Hypothalamus (tissue), 51 donors: ENCODE results near the gene KAZN.

ENCODE experiments used
- DNase-seq, 51 donors: peaks; one replicate each; lab custom pipeline; 2025; lab: John Stamatoyannopoulos, UW

Gene KAZN

GRCh38 chr1:14759843-14760242, 161.4 kb downstream of the KAZN start:
- no peak for DNase-seq

- no peak for DNase-seq
Observed at GRCh38 chr1:14760780-14761179, 162.3 kb downstream of the KAZN start.

DNA sequence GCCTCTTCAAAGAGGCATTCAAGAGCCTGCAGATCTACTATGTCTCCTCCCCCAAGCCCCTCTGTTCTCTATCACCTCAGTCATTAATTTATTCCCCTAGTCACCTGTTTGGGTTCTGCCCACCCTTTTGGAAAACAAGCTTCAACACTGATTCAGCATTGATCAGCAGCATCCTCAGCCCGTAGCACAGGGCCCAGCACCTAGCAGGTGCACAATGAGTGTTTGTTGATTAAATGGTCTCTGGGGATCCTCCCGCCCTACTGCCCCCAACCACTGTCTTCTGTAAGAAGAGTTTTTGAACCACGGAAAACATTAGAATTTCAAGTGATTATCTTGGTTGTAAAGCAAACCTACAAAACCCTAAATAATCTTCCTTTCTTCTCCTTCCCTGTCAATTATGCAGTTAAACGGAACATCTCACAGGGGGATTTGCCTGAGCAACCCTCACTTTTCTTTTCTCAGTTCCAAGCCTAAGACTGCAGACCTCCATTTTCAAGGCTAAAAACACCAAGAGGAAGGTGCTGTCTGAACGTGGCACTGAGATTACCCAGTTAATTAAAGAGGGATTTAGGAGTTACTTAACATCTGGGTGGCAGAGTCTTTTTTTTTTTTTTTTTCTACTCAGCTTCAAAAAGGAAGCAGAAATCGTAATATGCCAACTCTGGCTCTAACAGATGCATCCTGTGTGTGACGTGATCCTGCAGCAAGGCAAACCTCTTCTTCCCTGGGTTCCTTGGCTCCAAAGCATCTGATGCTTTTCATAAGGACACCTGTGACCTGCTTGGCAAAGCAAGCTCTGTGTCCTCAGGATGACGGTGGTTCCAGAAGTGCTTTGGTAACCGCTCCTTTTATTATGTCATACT, 163.0 kb downstream of the KAZN start:
- no peak for DNase-seq

DNA sequence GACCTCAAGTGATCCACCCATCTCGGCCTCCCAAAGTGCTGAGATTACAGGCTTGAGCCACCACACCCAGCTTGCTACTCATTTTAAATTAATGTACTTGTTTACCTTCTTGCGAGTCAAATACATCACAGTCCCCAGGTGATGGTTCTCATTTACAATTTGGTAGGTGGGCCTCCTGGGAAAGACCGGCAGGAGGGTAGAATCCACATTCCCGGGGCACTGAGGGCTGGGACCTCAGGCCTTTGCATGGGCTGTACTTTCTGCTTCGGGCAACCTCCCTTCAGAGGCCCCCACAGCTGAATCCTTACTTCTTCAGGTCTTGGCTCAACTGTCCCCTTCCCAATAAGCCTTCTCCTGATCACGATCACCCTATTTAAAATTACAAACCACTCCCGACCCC, 165.5 kb downstream of the KAZN start:
- DNase-seq: no peak

DNA sequence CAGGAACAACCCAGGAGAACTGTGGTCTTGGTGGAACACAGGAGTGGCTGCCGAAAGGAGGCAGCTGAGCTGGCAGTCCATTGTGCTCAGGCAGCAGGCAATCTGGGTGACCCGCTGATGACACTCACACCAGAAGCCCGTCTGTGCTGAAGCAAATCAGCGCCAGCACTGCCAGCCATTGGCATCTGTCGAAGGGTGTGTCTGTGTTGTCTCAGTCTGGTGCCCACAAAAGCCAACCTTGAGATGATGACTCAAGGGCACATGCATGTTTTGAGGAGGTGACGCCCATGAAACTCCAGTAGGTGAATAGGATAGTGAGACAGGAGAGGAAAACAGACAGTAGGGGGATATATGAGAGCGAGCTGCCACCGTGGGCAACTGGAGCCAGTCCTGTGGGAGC, 167.3 kb downstream of the KAZN start:
- no peak for DNase-seq

- no peak for DNase-seq
Observed at GRCh38 chr1:14767075-14767474, 168.6 kb downstream of the KAZN start.

- peak in 1 of 51 donors; percentile 14 for DNase-seq
Observed at GRCh38 chr1:14768582-14769304, 170.3 kb downstream of the KAZN start.

DNA sequence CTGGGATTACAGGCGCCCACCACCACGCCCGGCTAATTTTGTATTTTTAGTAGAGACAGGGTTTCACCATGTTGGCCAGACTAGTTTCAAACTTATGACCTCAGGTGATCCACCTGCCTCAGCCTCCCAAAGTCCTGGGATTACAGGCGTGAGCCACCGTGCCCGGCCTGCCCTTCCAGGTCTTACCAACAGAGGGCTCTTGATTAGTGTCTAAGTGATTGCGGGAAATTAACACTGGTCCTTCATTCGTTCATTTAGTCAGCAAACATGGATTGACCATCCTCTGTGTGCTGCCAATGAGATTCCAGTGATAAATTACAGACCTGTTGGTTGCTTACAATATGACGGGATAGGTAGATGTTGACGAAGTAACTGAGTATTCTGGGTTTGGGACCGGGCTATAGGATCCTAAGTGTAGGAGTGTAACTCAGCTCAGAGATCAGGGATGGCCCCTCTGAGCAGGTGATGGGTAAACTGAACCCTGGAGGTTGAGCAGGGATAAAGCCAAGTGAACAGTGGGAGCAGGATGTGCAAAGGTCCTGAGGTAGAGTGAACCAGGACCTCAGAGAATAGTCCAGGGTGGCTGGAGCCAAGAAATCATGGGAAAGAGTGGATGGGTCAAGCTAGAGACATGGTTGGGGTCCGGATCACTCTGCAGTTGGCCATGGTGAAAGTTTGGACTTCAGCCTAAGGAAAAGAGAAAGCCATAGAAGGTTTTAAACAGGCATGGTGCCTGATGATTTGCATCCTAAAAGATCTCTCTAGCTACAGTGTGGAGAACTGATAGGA, 171.2 kb downstream of the KAZN start:
- no peak for DNase-seq

DNA sequence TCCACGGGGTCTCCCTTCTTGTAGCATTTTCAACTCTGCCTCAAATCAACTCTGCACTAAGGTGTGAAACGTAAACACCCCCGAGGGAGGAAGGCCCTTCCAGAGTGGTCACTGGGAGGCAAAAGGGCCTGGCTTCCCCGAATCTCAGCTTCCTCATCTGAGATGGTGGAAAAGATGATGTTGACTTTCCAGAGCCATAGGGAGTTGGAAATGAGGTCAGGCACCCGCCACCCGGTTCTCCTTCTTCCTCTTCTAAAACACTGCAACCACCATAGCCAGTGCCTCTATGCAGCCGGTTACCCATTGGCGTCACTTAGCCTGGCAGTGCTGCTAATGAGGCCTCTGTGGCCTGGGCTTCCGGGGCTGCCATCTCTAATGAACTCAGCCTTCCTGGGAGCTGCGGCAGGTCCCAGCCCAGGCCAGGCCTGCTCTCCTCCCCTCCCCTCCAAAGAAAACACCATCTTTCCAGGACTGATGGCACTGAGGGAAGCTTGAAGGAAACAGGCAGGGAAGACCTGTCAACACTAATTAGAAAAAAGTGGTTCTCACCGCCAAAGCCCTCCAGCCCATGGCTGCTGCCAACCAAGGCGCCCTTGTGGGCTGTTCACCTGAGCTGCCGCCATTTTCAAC, 175.0 kb downstream of the KAZN start:
- no peak for DNase-seq

DNA sequence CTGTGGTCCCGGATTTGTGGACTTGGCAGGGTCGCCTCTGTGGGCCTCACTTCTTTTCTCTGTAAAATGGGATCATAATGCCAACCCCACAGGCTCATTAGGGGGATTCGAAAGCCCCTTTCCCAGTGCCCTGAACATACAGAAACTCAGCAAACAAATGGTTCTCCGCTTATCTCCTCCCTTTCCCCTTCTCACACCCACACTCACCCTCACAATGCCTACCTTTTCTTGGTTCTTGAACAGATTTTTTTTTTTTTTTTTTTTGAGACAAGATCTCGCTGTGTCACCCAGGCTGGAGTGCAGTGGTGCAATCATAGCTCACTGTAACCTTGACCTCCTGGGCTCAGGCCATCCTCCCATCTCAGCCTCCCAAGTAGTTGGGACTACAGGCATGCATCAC, 175.7 kb downstream of the KAZN start:
- no peak for DNase-seq

DNA sequence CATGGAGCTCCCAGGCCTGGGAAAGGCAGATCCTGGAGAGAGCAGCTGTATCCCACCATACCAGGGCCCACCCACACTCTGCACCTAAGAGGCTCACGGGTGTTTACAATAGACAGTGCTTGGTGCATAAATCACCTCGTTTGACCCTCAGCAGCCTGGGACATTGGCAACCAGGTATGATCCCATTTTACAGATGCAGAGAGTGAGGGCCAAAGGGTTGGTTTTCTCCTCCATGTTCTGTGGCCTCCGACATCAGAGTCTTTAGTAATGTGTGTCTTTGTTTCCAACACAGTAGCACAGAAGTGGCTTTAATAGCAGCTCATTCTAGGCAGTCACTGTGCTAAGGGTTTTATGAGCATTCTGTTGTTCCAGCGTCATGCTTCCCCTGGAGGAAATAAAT, 176.5 kb downstream of the KAZN start:
- no peak for DNase-seq

DNA sequence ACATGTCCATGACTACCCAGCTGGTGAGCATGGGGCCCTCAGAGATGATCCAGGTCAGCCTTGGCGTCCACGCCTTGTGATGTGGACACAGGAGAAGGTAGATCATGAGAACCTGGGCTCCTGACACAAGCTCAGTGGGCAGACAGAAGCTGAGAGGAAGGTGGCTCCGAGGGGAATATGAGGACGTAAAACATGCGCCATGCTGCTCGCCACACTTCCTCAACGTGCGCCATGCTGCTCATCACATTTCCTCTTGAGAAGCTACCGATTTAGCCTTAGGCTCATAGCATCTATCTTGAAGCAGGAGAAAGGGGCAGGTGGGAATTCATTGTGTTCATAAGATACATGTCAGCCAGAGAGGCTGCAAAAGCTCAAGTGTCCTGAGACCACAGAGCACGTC, 176.9 kb downstream of the KAZN start:
- no peak for DNase-seq

GRCh38 chr1:14777516-14778506, 179.3 kb downstream of the KAZN start:
- DNase-seq: no peak

GRCh38 chr1:14778541-14778897, 180.0 kb downstream of the KAZN start:
- no peak for DNase-seq

- DNase-seq: peak in 18 of 51 donors; percentile 1 to 45 (median 21)
Observed at GRCh38 chr1:14778898-14779865, 180.7 kb downstream of the KAZN start.

- DNase-seq: peak in 1 of 51 donors; percentile 9
Observed at GRCh38 chr1:14780271-14780670, 181.8 kb downstream of the KAZN start.

DNA sequence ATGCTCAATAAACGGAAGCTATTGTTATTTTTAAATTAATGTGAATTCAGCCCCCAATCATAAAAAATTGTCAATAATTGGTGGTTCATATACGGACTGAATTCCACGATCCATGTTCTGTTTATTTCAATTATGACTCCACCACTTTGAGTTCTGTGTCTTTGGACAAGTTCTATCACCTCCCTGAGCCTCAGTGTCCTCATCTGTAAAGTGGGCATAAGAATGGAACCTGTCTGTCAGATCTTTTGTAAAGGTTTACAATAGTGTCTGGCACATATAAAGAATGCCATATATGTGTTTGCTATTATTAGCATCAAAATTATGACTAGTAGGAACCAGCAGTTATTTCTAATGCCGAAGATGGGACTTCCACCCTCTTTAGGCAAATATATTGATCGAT, 183.3 kb downstream of the KAZN start:
- no peak for DNase-seq
